ENCODE results near the gene LMF1.

DNA sequence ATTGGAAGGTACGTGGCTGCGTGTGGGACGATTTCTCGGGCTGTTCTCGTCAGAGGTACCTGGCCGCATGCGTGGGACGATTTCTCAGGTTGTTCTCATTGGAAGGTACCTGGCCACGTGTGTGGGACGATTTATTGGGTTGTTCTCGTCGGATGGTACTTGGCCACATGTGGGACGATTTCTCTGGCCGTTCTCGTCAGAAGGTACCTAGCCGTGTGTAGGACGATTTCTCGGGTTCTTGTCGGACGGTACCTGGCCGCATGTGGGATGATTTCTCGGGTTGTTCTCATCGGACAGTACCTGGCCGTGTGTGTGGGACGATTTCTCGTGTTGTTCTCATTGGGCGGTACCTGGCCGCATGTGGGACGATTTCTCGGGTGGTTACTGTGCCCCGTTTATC is 120.1 kb downstream of the LMF1 start:
- TF ChIP-seq, protein P1, sequence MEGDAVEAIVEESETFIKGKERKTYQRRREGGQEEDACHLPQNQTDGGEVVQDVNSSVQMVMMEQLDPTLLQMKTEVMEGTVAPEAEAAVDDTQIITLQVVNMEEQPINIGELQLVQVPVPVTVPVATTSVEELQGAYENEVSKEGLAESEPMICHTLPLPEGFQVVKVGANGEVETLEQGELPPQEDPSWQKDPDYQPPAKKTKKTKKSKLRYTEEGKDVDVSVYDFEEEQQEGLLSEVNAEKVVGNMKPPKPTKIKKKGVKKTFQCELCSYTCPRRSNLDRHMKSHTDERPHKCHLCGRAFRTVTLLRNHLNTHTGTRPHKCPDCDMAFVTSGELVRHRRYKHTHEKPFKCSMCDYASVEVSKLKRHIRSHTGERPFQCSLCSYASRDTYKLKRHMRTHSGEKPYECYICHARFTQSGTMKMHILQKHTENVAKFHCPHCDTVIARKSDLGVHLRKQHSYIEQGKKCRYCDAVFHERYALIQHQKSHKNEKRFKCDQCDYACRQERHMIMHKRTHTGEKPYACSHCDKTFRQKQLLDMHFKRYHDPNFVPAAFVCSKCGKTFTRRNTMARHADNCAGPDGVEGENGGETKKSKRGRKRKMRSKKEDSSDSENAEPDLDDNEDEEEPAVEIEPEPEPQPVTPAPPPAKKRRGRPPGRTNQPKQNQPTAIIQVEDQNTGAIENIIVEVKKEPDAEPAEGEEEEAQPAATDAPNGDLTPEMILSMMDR (IDR thresholded peaks at IDR 0.05): no peak
- TF ChIP-seq POLR2A (IDR thresholded peaks at IDR 0.05): no peak
- TF ChIP-seq POLR2AphosphoS5 (IDR thresholded peaks at IDR 0.05): no peak

Measured in prostate gland (tissue), 2 donors.